Measurements from ENCODE around the gene LBP. TPM values are rescaled to one million over a fixed set of nuclear protein-coding genes. Genes with fewer than 3 reads are reported as not detected.
"Not testable (repeated sequence)": the region's sequence is repeated elsewhere in the genome, so short reads cannot be mapped to it uniquely, and the experiment has no call there.

The LBP gene
- polyA plus RNA-seq, 1 donor from 2014 or later, result not detected

DNA sequence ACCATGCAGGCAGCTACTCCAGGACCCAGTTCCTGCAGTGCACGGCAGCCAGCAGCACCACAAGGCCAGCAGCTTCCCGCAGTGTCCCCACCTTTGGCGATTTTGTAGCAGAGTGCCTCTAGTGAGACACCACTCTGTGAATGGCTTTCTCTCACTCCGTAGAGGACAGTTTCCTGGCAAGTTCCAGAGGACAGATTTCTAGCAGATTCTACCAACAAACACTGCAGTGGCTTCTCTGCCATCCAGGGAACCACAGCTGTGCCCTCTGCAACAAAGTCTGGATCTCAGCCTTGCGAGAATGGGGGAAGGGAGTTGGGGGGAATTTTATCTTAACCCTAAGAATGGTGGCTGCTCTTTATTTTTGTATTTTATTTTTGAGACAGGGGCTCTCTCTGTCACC, 60.2 kb downstream of the LBP start:
- no peak overlapping the region for H3K4me3 ChIP-seq (ENCODE audit: low read length)
- no peak for TF ChIP-seq SMC3 (conservative IDR thresholded peaks at IDR 0.05; ENCODE audit: poor library complexity)
- H2AFZ ChIP-seq (ENCODE audit: low read depth, low read length), result no peak overlapping the region
- no peak overlapping the region for H3K27ac ChIP-seq (ENCODE audit: low read length)
- no peaks in the 10 kb centered on the region for H3K79me2 ChIP-seq (replicated peaks; ENCODE audit: insufficient read depth, low read length)
- H3K36me3 ChIP-seq (ENCODE audit: insufficient read depth, low read length), result no peaks in the 10 kb centered on the region
- H3K9me3 ChIP-seq (ENCODE audit: low read length), result no peaks in the 10 kb centered on the region
- H3K9ac ChIP-seq (ENCODE audit: low read length), result no peak overlapping the region
- H3K9me2 ChIP-seq (ENCODE audit: insufficient read depth, low read length), result no peaks in the 10 kb centered on the region
- H3K27me3 ChIP-seq (ENCODE audit: insufficient read depth, low read depth, low read length), result no peaks in the 10 kb centered on the region
- no peaks in the 10 kb centered on the region for H3F3A ChIP-seq (ENCODE audit: insufficient read depth, low read length, poor library complexity, severe bottlenecking)
- H4K20me1 ChIP-seq (ENCODE audit: insufficient read depth), result no peaks in the 10 kb centered on the region
- no peak overlapping the region for H3K4me2 ChIP-seq (ENCODE audit: low read length)

DNA sequence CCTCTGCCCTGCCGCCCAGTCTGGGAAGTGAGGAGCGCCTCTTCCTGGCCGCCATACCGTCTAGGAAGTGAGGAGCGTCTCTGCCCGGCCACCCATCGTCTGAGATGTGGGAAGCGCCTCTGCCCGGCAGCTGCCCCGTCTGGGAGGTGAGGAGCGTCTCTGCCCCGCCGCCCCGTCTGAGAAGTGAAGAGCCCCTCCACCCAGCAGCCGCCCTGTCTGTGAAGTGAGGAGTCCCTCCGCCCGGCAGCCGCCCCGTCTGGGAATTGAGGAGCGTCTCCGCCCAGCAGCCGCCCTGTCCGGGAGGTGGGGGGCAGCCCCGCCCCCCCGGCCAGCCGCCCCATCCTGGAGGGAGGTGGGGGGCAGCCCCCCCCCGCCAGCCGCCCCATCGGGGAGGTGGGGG, 61.0 kb downstream of the LBP start:
- no peaks in the 10 kb centered on the region for H3K9me3 ChIP-seq (ENCODE audit: low read length)
- TF ChIP-seq, protein P1, sequence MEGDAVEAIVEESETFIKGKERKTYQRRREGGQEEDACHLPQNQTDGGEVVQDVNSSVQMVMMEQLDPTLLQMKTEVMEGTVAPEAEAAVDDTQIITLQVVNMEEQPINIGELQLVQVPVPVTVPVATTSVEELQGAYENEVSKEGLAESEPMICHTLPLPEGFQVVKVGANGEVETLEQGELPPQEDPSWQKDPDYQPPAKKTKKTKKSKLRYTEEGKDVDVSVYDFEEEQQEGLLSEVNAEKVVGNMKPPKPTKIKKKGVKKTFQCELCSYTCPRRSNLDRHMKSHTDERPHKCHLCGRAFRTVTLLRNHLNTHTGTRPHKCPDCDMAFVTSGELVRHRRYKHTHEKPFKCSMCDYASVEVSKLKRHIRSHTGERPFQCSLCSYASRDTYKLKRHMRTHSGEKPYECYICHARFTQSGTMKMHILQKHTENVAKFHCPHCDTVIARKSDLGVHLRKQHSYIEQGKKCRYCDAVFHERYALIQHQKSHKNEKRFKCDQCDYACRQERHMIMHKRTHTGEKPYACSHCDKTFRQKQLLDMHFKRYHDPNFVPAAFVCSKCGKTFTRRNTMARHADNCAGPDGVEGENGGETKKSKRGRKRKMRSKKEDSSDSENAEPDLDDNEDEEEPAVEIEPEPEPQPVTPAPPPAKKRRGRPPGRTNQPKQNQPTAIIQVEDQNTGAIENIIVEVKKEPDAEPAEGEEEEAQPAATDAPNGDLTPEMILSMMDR (IDR thresholded peaks at IDR 0.05; ENCODE audit: poor library complexity, severe bottlenecking), result no peak
- TF ChIP-seq EP300 (conservative IDR thresholded peaks at IDR 0.05; ENCODE audit: poor library complexity, severe bottlenecking) (no peak), POLR2AphosphoS5 (IDR thresholded peaks at IDR 0.05) (no peak), TAF1 (IDR thresholded peaks at IDR 0.05; ENCODE audit: low read depth) (no peak), RAD21 (conservative IDR thresholded peaks at IDR 0.05) (no peak), EZH2 (IDR thresholded peaks at IDR 0.05; ENCODE audit: borderline replicate concordance, insufficient read depth, low read length, poor library complexity, severe bottlenecking) (no peak), MXI1 (conservative IDR thresholded peaks at IDR 0.05; ENCODE audit: poor library complexity, severe bottlenecking) (no peak), SMC3 (conservative IDR thresholded peaks at IDR 0.05; ENCODE audit: poor library complexity) (no peak)
- TF ChIP-seq, protein P2, sequence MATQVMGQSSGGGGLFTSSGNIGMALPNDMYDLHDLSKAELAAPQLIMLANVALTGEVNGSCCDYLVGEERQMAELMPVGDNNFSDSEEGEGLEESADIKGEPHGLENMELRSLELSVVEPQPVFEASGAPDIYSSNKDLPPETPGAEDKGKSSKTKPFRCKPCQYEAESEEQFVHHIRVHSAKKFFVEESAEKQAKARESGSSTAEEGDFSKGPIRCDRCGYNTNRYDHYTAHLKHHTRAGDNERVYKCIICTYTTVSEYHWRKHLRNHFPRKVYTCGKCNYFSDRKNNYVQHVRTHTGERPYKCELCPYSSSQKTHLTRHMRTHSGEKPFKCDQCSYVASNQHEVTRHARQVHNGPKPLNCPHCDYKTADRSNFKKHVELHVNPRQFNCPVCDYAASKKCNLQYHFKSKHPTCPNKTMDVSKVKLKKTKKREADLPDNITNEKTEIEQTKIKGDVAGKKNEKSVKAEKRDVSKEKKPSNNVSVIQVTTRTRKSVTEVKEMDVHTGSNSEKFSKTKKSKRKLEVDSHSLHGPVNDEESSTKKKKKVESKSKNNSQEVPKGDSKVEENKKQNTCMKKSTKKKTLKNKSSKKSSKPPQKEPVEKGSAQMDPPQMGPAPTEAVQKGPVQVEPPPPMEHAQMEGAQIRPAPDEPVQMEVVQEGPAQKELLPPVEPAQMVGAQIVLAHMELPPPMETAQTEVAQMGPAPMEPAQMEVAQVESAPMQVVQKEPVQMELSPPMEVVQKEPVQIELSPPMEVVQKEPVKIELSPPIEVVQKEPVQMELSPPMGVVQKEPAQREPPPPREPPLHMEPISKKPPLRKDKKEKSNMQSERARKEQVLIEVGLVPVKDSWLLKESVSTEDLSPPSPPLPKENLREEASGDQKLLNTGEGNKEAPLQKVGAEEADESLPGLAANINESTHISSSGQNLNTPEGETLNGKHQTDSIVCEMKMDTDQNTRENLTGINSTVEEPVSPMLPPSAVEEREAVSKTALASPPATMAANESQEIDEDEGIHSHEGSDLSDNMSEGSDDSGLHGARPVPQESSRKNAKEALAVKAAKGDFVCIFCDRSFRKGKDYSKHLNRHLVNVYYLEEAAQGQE (IDR thresholded peaks at IDR 0.05; ENCODE audit: borderline replicate concordance), result no peak

DNA sequence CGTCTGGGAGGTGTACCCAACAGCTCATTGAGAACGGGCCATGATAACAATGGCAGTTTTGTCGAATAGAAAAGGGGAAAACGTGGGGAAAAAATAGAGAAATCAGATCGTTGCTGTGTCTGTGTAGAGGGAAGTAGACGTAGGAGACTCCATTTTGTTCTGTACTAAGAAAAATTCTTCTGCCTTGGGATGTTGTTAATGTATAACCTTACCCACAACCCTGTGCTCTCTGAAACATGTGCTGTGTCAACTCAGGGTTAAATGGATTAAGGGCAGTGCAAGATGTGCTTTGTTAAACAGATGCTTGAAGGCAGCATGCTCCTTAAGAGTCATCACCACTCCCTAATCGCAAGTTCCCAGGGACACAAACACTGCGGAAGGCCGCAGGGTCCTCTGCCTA, 61.5 kb downstream of the LBP start:
- not testable (repeated sequence) for H3F3A ChIP-seq (ENCODE audit: insufficient read depth, low read length, poor library complexity, severe bottlenecking); H3K4me3 ChIP-seq (ENCODE audit: low read length); H3K79me2 ChIP-seq (replicated peaks; ENCODE audit: insufficient read depth, low read length); H3K4me2 ChIP-seq (ENCODE audit: low read length); H3K27ac ChIP-seq (ENCODE audit: low read length); H2AFZ ChIP-seq (ENCODE audit: low read depth, low read length); H3K9me3 ChIP-seq (ENCODE audit: low read length); H3K9ac ChIP-seq (ENCODE audit: low read length); H3K36me3 ChIP-seq (ENCODE audit: insufficient read depth, low read length); H4K20me1 ChIP-seq (ENCODE audit: insufficient read depth); H3K27me3 ChIP-seq (ENCODE audit: insufficient read depth, low read depth, low read length); H3K9me2 ChIP-seq (ENCODE audit: insufficient read depth, low read length)

More for the DNA sequence above, 61.0 kb downstream of the LBP start:
- no peak overlapping the region for H2AFZ ChIP-seq (ENCODE audit: low read depth, low read length)
- H3K79me2 ChIP-seq (replicated peaks; ENCODE audit: insufficient read depth, low read length), result no peaks in the 10 kb centered on the region
- H3K36me3 ChIP-seq (ENCODE audit: insufficient read depth, low read length), result no peaks in the 10 kb centered on the region
- H3K9me2 ChIP-seq (ENCODE audit: insufficient read depth, low read length), result no peaks in the 10 kb centered on the region
- H3K9ac ChIP-seq (ENCODE audit: low read length), result no peak overlapping the region
- H4K20me1 ChIP-seq (ENCODE audit: insufficient read depth), result no peaks in the 10 kb centered on the region
- H3K4me3 ChIP-seq (ENCODE audit: low read length), result no peak overlapping the region
- no peak overlapping the region for H3K4me2 ChIP-seq (ENCODE audit: low read length)
- no peaks in the 10 kb centered on the region for H3F3A ChIP-seq (ENCODE audit: insufficient read depth, low read length, poor library complexity, severe bottlenecking)
- H3K27me3 ChIP-seq (ENCODE audit: insufficient read depth, low read depth, low read length), result no peaks in the 10 kb centered on the region
- H3K27ac ChIP-seq (ENCODE audit: low read length), result no peak overlapping the region

Data from neural cell (in vitro differentiated cells).